ENCODE data around the gene C2CD4C. TPM values are rescaled to one million over a fixed set of nuclear protein-coding genes. Genes with fewer than 3 reads are reported as not detected.
A peak's percentile ranks its signal among the peaks of the same experiment; 100 is the strongest.

The C2CD4C gene
- total RNA-seq, 3 donors from 2014 or later: 0.29 to 2.6 (median 0.80) TPM

- Histone ChIP-seq H3K4me3 (no peak overlapping the region), H3K27ac (no peak overlapping the region), H3K9me3 (no peaks in the 10 kb centered on the region), H3K4me1 (no peaks in the 10 kb centered on the region), H3K27me3 (peaks cover 0 to 3% of the 10 kb centered on the region in 2 donors), H3K36me3 (no peaks in the 10 kb centered on the region)
- DNase-seq (ENCODE audit: low spot score in 2 of 2): no peak
- TF ChIP-seq CTCF (IDR thresholded peaks at IDR 0.05) (no peak), POLR2A (IDR thresholded peaks at IDR 0.05) (no peak), POLR2AphosphoS5 (IDR thresholded peaks at IDR 0.05) (no peak)
- intact Hi-C loops (cut with DNase I; ENCODE audit: low total_unique reads): no loop called here
These were observed 29.2 kb downstream of the C2CD4C start for GRCh38 chr19:379796-380195.

GRCh38 chr19:378706-379105 lies 30.2 kb downstream of the C2CD4C start:
- DNase-seq (ENCODE audit: low spot score in 2 of 2): peak in 1 of 2 donors; percentile 22
- TF ChIP-seq POLR2AphosphoS5 (IDR thresholded peaks at IDR 0.05) (no peak), CTCF (IDR thresholded peaks at IDR 0.05) (no peak), POLR2A (IDR thresholded peaks at IDR 0.05) (no peak)
- no peak overlapping the region for H3K4me3 ChIP-seq
- intact Hi-C loops (cut with DNase I; ENCODE audit: low total_unique reads): no loop called here
- no peak overlapping the region for H3K27ac ChIP-seq
- no peaks in the 10 kb centered on the region for H3K36me3 ChIP-seq
- peaks cover 0 to 10% of the 10 kb centered on the region in 2 donors for H3K27me3 ChIP-seq
- H3K9me3 ChIP-seq: no peaks in the 10 kb centered on the region
- peaks cover 0 to 4% of the 10 kb centered on the region in 2 donors for H3K4me1 ChIP-seq

- H3K36me3 ChIP-seq: no peaks in the 10 kb centered on the region
- no peak overlapping the region for H3K27ac ChIP-seq
- H3K9me3 ChIP-seq: no peaks in the 10 kb centered on the region
- no peak overlapping the region for H3K4me3 ChIP-seq
- H3K27me3 ChIP-seq: peaks cover 0 to 14% of the 10 kb centered on the region in 2 donors
- intact Hi-C loops (cut with DNase I; ENCODE audit: low total_unique reads): no loop called here
- no peak for TF ChIP-seq POLR2AphosphoS5 (IDR thresholded peaks at IDR 0.05)
- TF ChIP-seq POLR2A (IDR thresholded peaks at IDR 0.05): no peak
- no peak for TF ChIP-seq CTCF (IDR thresholded peaks at IDR 0.05)
- DNase-seq (ENCODE audit: low spot score in 2 of 2): no peak
- H3K4me1 ChIP-seq: peaks cover 0 to 6% of the 10 kb centered on the region in 2 donors
These were observed 31.0 kb downstream of the C2CD4C start for GRCh38 chr19:377801-378581.

- peaks cover 0 to 14% of the 10 kb centered on the region in 2 donors for H3K27me3 ChIP-seq
- DNase-seq (ENCODE audit: low spot score in 2 of 2): no peak
- H3K4me3 ChIP-seq: no peak overlapping the region
- no peaks in the 10 kb centered on the region for H3K9me3 ChIP-seq
- intact Hi-C loops (cut with DNase I; ENCODE audit: low total_unique reads): no loop called here
- H3K36me3 ChIP-seq: no peaks in the 10 kb centered on the region
- no peak overlapping the region for H3K27ac ChIP-seq
- peaks cover 0 to 12% of the 10 kb centered on the region in 2 donors for H3K4me1 ChIP-seq
- no peak for TF ChIP-seq POLR2AphosphoS5 (IDR thresholded peaks at IDR 0.05)
- no peak for TF ChIP-seq POLR2A (IDR thresholded peaks at IDR 0.05)
- no peak for TF ChIP-seq CTCF (IDR thresholded peaks at IDR 0.05)
These were observed 32.9 kb downstream of the C2CD4C start for GRCh38 chr19:376111-376470.

GRCh38 chr19:375395-376110 lies 33.4 kb downstream of the C2CD4C start:
- H3K27me3 ChIP-seq: peaks cover 0 to 14% of the 10 kb centered on the region in 2 donors
- H3K4me3 ChIP-seq: no peak overlapping the region
- intact Hi-C loops (cut with DNase I; ENCODE audit: low total_unique reads): no loop called here
- TF ChIP-seq CTCF (IDR thresholded peaks at IDR 0.05): no peak
- no peak for TF ChIP-seq POLR2A (IDR thresholded peaks at IDR 0.05)
- TF ChIP-seq POLR2AphosphoS5 (IDR thresholded peaks at IDR 0.05): no peak
- H3K27ac ChIP-seq: no peak overlapping the region
- peaks cover 0 to 12% of the 10 kb centered on the region in 2 donors for H3K4me1 ChIP-seq
- no peaks in the 10 kb centered on the region for H3K36me3 ChIP-seq
- DNase-seq (ENCODE audit: low spot score in 2 of 2): no peak
- H3K9me3 ChIP-seq: no peaks in the 10 kb centered on the region
